Cerebellar nuclear complex (tissue), 1 donor: ENCODE measurements around the gene GULP1.
"Not testable (repeated sequence)": the region's sequence is repeated elsewhere in the genome, so short reads cannot be mapped to it uniquely, and the experiment has no call there.

Experiments used
- DNase-seq, 2 experiments: peaks; one replicate each; lab custom pipeline; 2025; lab: John Stamatoyannopoulos, UW

Gene GULP1

GRCh38 chr2:188292348-188293239 is 920 bp downstream of the GULP1 start:
- DNase-seq: no peak

- no peak for DNase-seq
These were observed 2.1 kb downstream of the GULP1 start for GRCh38 chr2:188293601-188294351.

- no peak for DNase-seq
These were observed 2.8 kb downstream of the GULP1 start for GRCh38 chr2:188294352-188294926.

GRCh38 chr2:188295067-188295685 is 3.5 kb downstream of the GULP1 start:
- DNase-seq: no peak

DNA sequence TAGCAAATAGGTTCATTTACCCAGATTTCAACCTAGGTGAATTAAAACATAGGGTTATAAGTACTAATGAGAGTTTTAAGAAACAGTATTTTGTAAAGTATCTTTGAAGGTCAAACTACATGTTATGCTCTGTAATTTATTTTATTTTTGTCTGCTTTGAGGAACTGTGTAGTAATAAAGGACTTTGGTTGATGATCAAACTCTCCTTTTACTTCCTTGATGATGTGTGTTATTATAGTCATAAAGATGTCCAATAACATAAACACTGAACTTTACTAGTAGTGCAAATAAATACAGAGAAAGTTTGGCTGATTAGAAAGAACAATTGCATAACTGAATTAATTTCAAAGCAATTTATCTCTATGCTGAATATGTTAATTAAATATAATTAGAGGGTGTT is 6.3 kb downstream of the GULP1 start:
- no peak for DNase-seq

DNA sequence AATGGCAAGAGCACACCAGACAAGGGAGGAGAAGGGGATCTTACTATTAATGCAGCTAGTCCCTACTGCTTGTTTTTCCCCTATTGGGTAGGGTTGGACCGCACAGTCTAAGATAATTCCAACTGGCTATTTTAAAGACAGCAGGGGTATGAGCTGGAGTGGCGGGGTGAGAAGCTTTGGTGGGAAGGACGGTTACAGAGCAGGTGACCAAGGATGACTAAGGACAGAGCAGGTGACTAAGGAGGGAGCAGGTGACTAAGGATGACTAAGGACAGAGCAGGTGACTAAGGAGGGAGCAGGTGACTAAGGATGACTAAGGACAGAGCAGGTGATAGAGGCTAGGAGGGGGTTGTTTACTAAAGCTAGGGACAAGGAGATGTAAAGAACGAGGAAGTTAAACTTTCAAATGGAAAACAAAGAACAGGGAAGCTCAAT is 7.3 kb downstream of the GULP1 start:
- not testable (repeated sequence) for DNase-seq

DNA sequence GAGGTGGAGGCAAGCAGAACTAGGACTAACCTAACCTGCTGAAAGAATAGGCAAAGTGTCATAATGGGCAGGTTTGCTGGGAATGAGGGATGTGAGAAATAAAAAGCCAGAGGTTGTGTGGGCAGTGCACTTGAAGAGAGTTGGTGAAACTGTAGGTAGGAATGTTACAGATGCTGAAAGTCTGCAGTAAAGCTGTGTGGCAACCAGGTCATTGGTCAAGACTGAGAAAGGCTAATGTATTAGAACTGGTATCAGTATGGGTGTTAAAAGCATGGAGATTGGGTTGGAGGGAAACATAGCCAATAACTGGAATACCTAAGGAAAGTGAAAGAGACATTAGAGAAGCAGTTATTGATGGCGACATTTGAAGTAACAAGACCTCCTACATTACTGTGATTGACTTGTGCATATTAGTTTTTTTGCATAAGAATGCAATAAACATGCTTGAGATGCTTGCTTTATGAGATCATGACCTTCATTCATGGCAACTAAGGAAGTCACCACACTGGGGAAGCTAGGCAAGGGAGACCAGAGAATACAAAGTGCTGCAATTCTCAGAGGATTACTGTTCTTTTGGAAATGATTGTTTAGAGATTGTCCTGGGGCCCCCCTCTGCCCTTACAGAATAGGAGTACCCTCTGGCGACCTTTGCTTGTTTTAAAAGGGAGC is 11.8 kb downstream of the GULP1 start:
- no peak for DNase-seq

- no peak for DNase-seq
These were observed 13.6 kb downstream of the GULP1 start for GRCh38 chr2:188305271-188305670.

GRCh38 chr2:188306271-188306670 is 14.6 kb downstream of the GULP1 start:
- no peak for DNase-seq

- no peak for DNase-seq
These were observed 16.2 kb downstream of the GULP1 start for GRCh38 chr2:188307850-188308283.

GRCh38 chr2:188308483-188308882 is 16.8 kb downstream of the GULP1 start:
- DNase-seq: no peak

DNA sequence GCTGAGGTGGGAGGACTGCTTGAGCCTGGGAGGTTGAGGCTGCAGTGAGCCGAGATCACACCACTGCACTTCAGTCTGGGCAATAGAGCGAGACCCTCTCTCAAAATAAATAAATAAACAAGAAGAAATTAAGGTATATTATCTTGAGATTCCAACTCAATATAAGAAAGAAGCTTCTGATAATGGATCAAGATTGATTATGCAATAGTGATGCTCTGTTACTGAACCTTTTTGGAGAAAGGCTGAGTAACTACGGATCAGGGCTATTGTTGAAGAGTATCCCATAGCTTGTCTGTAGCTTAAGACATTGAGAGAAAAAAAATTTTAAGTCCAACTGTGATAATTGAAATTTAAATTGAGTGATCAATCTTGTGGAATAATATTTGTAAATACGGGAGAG is 17.7 kb downstream of the GULP1 start:
- DNase-seq: no peak

DNA sequence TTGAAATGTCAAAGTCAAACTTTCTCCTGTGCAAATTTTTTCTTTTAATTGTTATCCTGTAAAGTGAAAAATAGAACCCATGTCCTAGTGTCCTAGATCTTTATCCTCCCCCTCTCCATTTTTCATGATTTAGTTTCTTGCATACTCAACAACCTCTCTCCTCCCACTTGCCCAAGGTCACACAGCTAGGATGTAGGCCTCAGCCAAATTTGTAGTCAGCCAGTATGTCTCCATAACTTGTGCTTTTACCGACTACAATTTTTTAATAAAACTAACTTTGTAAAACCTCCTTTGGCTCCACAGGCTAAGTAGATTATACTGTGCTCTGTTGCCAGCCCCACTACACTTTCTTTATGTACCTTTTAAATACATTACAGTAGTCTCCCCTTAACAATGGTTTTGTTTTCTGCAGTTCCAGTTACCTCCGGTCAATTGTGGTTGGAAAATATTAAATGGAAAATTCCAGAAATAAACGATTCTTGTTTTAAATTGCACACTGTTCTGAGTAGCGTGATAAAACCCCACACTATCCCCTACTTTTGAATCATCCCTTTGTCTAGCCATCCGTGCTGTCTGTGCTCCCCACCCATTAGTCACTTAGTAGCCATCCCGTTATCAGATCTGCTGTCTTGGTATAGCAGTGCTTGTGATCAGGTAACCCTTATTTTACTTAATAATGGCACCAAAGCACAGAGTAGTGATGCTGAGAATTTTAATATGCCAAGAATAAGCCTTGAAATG is 22.8 kb downstream of the GULP1 start:
- DNase-seq: no peak

- DNase-seq: no peak
These were observed 24.1 kb downstream of the GULP1 start for GRCh38 chr2:188315750-188316149.

DNA sequence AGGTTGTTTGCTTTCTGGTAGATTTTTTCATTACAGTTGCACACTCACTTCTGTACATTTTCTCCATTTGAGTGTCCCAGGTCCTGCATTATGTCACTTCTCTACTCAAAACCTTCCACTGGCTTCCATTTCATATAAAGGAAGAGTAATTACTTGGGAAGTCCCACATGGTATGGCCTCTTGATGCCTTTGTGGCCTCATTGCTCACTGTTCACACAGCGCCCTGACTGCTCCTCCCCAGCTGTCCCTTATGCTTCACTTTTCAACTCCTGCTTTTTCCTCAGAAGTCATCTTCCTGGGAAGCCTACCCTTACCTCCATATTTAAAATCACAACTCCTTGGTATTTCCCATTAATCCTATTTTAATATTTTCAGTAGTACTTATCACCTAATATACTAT is 24.7 kb downstream of the GULP1 start:
- no peak for DNase-seq

GRCh38 chr2:188316791-188317423 is 25.2 kb downstream of the GULP1 start:
- DNase-seq: no peak

DNA sequence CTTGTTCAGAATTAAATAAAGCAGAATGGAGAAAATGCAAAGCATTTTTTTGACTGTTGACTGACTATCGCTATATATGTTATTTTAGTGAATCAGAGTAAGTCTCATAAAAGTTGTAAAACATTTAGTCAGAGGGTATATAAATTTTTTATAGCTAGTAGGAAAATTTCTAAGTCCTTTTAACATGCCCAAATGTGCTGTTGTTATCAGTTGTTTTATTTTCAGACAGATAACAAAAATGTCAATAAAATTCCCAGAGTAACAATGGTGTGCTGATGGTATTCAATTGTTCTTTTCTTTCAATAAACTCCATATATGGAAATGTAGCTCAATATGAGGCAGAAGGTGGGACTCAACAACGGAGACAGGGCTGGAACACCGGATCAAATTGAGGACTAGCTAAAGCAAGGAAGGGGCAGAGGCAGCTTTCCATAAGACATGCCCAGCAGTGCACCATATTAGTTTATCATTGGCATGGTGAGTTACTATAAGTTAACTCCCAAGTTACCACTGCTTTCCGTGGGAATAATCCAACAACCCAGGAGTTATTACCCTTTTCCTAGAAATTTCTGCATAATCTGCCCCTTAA is 26.6 kb downstream of the GULP1 start:
- no peak for DNase-seq

GRCh38 chr2:188319838-188320237 is 28.2 kb downstream of the GULP1 start:
- DNase-seq: no peak

DNA sequence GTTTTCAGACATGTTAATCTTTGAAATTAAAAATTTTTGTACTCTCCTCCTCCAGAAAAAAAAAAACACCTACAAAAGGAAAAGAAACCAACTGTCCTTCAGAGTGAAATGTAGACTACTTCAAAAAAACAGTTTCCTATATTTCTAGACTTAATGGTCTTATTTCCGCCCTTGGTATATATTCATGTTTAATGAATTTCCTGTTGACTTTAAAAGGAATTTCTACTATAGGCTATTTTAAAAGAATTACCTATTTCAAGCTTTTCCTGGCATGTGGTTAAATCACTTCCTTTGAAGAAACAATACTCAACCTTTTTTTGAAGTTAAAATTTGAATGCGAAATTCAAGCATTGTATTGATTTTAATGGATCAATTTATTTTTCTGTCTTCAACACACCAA is 29.2 kb downstream of the GULP1 start:
- DNase-seq: no peak
